Hepatocyte (in vitro differentiated cells): ENCODE measurements around the gene C1R. TPM values are rescaled to one million over a fixed set of nuclear protein-coding genes. Genes with fewer than 3 reads are reported as not detected.

Experiments
- DNase-seq: peaks from one replicate; pipeline ENCODE4 v3.0.0-alpha.2; 2016; ENCODE audit warnings: low spot score
- H2AFZ ChIP-seq: fragments of 200-600 bp; sonication (generic); 2 replicates; pipeline ENCODE4 v1.6.0; 2016; ENCODE audit warnings: antibody characterized with exemption, mild to moderate bottlenecking
- H3K27ac ChIP-seq: fragments of 200-600 bp; sonication (generic); 2 replicates; pipeline ENCODE4 v1.5.1; 2016; ENCODE audit warnings: mild to moderate bottlenecking
- H3K27me3 ChIP-seq: fragments of 200-600 bp; sonication (generic); 2 replicates; pipeline ENCODE4 v1.6.1; 2016
- H3K36me3 ChIP-seq: fragments of 200-600 bp; sonication (generic); replicated peaks from 2 replicates; pipeline ENCODE4 v1.5.1; 2016; ENCODE audit warnings: low read depth; ENCODE audit not compliant: insufficient read depth
- H3K4me1 ChIP-seq: fragments of 200-600 bp; sonication (generic); 2 replicates; pipeline ENCODE4 v1.5.1; 2016; ENCODE audit warnings: mild to moderate bottlenecking, moderate library complexity; ENCODE audit not compliant: insufficient read depth
- H3K4me2 ChIP-seq: fragments of 200-600 bp; sonication (generic); 2 replicates; pipeline ENCODE4 v1.6.0; 2016
- H3K4me3 ChIP-seq: fragments of 200-600 bp; sonication (generic); 2 replicates; pipeline ENCODE4 v1.5.1; 2016; ENCODE audit warnings: mild to moderate bottlenecking
- H3K79me2 ChIP-seq: fragments of 200-600 bp; sonication (generic); 2 replicates; pipeline ENCODE4 v1.6.0; 2017; ENCODE audit warnings: mild to moderate bottlenecking
- H3K9me2 ChIP-seq: fragments of 200-600 bp; sonication (generic); replicated peaks from 2 replicates; pipeline ENCODE4 v1.6.0; 2017; ENCODE audit warnings: mild to moderate bottlenecking; ENCODE audit not compliant: insufficient read depth
- H3K9me3 ChIP-seq: fragments of 200-600 bp; sonication (generic); 2 replicates; pipeline ENCODE4 v1.5.1; 2016; ENCODE audit warnings: low read depth, mild to moderate bottlenecking
- H4K20me1 ChIP-seq: fragments of 200-600 bp; sonication (generic); 2 replicates; pipeline ENCODE4 v1.6.0; 2016; ENCODE audit warnings: mild to moderate bottlenecking; ENCODE audit not compliant: insufficient read depth, poor library complexity, severe bottlenecking
- CTCF ChIP-seq: fragments of 200-600 bp; sonication (generic); IDR thresholded peaks from 2 replicates; pipeline ENCODE4 v1.5.1; 2016; ENCODE audit warnings: antibody characterized with exemption, mild to moderate bottlenecking; ENCODE audit not compliant: poor library complexity
- EZH2 ChIP-seq: fragments of 200-600 bp; sonication (generic); IDR thresholded peaks from 2 replicates; pipeline ENCODE4 v1.6.1; 2016; ENCODE audit warnings: antibody characterized with exemption, mild to moderate bottlenecking, borderline replicate concordance
- EZH2phosphoT487 ChIP-seq: fragments of 200-600 bp; sonication (generic); IDR thresholded peaks from one replicate; pipeline ENCODE4 v1.6.1; 2018; ENCODE audit warnings: antibody characterized with exemption, mild to moderate bottlenecking, low read depth, moderate library complexity; ENCODE audit not compliant: unreplicated experiment, severe bottlenecking
- WGBS: methylation state at CpG from one replicate; pipeline ENCODE4 v1.1.6; 2016; ENCODE audit warnings: low lambda C conversion rate; ENCODE audit errors: missing lambda C conversion rate; 5-methylcytosine and 5-hydroxymethylcytosine counted together
- polyA plus RNA-seq: library from polyadenylated mRNA; unstranded; fragments of >200 nt; fragmentation: Nextera tagmentation; extraction: Ambion mirVana; gene quantifications from 2 replicates; pipeline ENCODE4 v1.2.1, GENCODE V29; 2016
- total RNA-seq: library from RNA; depleted of rRNA; stranded (reverse); fragments of >200 nt; gene quantifications from 2 replicates; pipeline ENCODE4 v1.2.3, GENCODE V29; 2014

C1R gene
- total and polyA plus RNA-seq, 2 experiments from 2014 or later: 80.1 to 89.6 TPM

DNA sequence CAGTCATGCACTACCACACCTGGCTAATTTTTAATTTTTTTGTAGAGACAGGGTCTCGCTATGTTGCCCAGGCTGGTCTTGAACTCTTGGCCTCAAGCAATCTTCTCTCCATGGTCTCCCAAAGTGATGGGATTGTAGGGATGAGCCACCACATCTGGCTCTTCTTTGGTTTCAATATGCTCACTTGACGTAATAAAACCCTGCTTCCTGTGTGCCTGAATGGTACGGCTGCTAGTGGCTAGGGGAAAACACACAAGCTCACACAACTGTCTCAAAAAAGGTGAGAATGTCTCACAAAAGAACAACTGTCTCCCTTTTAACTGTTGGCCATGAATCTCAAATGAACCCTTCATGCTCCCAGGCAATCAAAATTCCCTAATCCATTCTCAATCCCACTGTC is 16.7 kb downstream of the C1R start:
- Histone ChIP-seq H3K4me3 (no peak overlapping the region), H3K9me2 (no peaks in the 10 kb centered on the region), H3K79me2 (no peaks in the 10 kb centered on the region), H3K36me3 (no peaks in the 10 kb centered on the region), H4K20me1 (no peaks in the 10 kb centered on the region), H3K27ac (peak overlapping the region; percentile 23), H2AFZ (no peak overlapping the region), H3K27me3 (no peaks in the 10 kb centered on the region), H3K4me2 (no peak overlapping the region), H3K4me1 (peaks cover 8% of the 10 kb centered on the region), H3K9me3 (no peaks in the 10 kb centered on the region)
- TF ChIP-seq EZH2 (no peak), EZH2phosphoT487 (no peak), CTCF (no peak)
- 81% methylated on average over 3 of the region's 3 CpGs for WGBS
- DNase-seq: no peak

DNA sequence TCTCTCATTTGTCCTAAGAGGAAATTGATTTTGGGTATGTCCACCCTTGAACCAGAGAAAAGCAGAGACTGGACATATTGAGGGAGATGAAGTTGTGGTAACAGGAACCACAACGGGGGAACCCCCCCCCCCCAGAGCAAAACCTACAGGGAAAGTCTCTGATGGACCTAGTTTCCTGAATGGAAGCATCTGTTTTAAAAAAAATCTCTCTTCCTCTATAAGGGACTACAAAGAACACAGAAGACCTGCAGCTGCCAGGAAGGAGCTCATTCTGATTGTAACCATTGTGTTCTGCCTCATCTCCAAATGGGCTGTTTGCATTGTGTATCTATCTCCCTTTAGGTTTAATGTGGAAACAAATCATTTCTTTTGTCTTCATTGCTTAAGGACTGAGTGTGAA is 18.3 kb downstream of the C1R start:
- Histone ChIP-seq H3K4me1 (peaks cover 5% of the 10 kb centered on the region), H3K79me2 (no peaks in the 10 kb centered on the region), H4K20me1 (no peaks in the 10 kb centered on the region), H3K4me2 (no peak overlapping the region), H3K36me3 (no peaks in the 10 kb centered on the region), H3K9me3 (no peaks in the 10 kb centered on the region), H3K9me2 (no peaks in the 10 kb centered on the region), H3K27ac (no peak overlapping the region), H3K4me3 (no peak overlapping the region), H3K27me3 (no peaks in the 10 kb centered on the region), H2AFZ (no peak overlapping the region)
- TF ChIP-seq EZH2: no peak
- no peak for TF ChIP-seq CTCF
- TF ChIP-seq EZH2phosphoT487: no peak
- DNase-seq: no peak
- WGBS: 67% methylated on average over 1 of the region's 1 CpG

DNA sequence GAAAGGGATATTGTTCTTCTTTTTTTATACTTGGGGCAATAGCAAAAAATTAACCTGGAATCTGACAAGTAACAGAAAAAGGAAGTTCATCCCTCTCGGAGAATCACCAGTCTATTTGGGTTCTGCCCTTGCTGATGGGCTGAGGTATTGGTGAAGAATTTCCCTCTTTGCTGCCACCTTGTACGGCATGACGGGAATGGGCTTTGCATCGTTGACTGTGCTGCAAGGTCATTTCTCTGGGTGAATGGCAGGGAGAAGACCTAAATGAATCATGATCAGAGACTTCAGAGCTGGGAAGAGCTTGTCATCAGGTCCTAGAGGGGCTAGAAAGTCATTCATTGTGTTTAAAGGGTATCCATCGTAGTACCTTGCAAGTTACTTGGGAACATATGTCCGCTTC is 19.7 kb downstream of the C1R start:
- 88% methylated on average over 6 of the region's 6 CpGs for WGBS
- Histone ChIP-seq H2AFZ (no peak overlapping the region), H3K4me2 (no peak overlapping the region), H3K36me3 (no peaks in the 10 kb centered on the region), H3K4me1 (peaks cover 16% of the 10 kb centered on the region), H3K4me3 (no peak overlapping the region), H3K27ac (no peak overlapping the region), H3K9me2 (no peaks in the 10 kb centered on the region), H3K9me3 (no peaks in the 10 kb centered on the region), H3K79me2 (no peaks in the 10 kb centered on the region), H3K27me3 (no peaks in the 10 kb centered on the region), H4K20me1 (no peaks in the 10 kb centered on the region)
- no peak for TF ChIP-seq EZH2
- no peak for TF ChIP-seq EZH2phosphoT487
- TF ChIP-seq CTCF: no peak
- no peak for DNase-seq

GRCh38 chr12:7072035-7072434 is 20.2 kb downstream of the C1R start:
- Histone ChIP-seq H4K20me1 (no peaks in the 10 kb centered on the region), H3K79me2 (no peaks in the 10 kb centered on the region), H3K9me2 (no peaks in the 10 kb centered on the region), H3K27me3 (no peaks in the 10 kb centered on the region), H3K27ac (no peak overlapping the region), H3K9me3 (no peaks in the 10 kb centered on the region), H3K36me3 (no peaks in the 10 kb centered on the region), H2AFZ (no peak overlapping the region), H3K4me3 (no peak overlapping the region), H3K4me2 (no peak overlapping the region), H3K4me1 (peaks cover 16% of the 10 kb centered on the region)
- 85% methylated on average over 6 of the region's 6 CpGs for WGBS
- no peak for TF ChIP-seq CTCF
- no peak for TF ChIP-seq EZH2
- TF ChIP-seq EZH2phosphoT487: no peak
- DNase-seq: no peak
